Neural cell (in vitro differentiated cells): ENCODE measurements around the gene MLLT11. TPM values are rescaled to one million over a fixed set of nuclear protein-coding genes. Genes with fewer than 3 reads are reported as not detected.

Experiments
- H2AFZ ChIP-seq: fragments of 200-600, 300-800 bp; sonication (generic), shearing (Covaris generic); 2 replicates; pipeline ENCODE4 v1.6.0; 2014; ENCODE audit warnings: low read depth, mild to moderate bottlenecking, antibody characterized with exemption, low read length, moderate library complexity
- H3F3A ChIP-seq: fragments of 200-600 bp; shearing (Covaris generic); 2 replicates; pipeline ENCODE4 v1.6.1; 2016; ENCODE audit warnings: mild to moderate bottlenecking, moderate library complexity, mixed read lengths, antibody characterized with exemption, low read length; ENCODE audit not compliant: insufficient read depth, poor library complexity, severe bottlenecking
- H3K27ac ChIP-seq: fragments of 200-600, 300-800 bp; sonication (generic), shearing (Covaris generic); 2 replicates; pipeline ENCODE4 v1.5.1; 2014; ENCODE audit warnings: mild to moderate bottlenecking, low read length, moderate library complexity
- H3K27me3 ChIP-seq: fragments of 300-800, 200-600 bp; sonication (generic), shearing (Covaris generic); 2 replicates; pipeline ENCODE4 v1.6.0; 2014; ENCODE audit warnings: mild to moderate bottlenecking, low read depth, low read length, moderate library complexity; ENCODE audit not compliant: insufficient read depth
- H3K36me3 ChIP-seq: fragments of 300-800, 200-600 bp; sonication (generic), shearing (Covaris generic); 2 replicates; pipeline ENCODE4 v1.5.1; 2014; ENCODE audit warnings: mild to moderate bottlenecking, antibody characterized with exemption, low read length, moderate library complexity; ENCODE audit not compliant: insufficient read depth
- H3K4me2 ChIP-seq: fragments of 300-800, 200-600 bp; sonication (generic), shearing (Covaris generic); 2 replicates; pipeline ENCODE4 v1.6.0; 2014; ENCODE audit warnings: mild to moderate bottlenecking, low read length
- H3K4me3 ChIP-seq: fragments of 300-800, 200-600 bp; sonication (generic), shearing (Covaris generic); 2 replicates; pipeline ENCODE4 v1.5.1; 2014; ENCODE audit warnings: mild to moderate bottlenecking, low read length, moderate library complexity
- H3K79me2 ChIP-seq: fragments of 200-600 bp; shearing (Covaris generic); replicated peaks from 2 replicates; pipeline ENCODE4 v1.6.0; 2014; ENCODE audit warnings: mild to moderate bottlenecking, low read length, moderate library complexity; ENCODE audit not compliant: insufficient read depth
- H3K9ac ChIP-seq: fragments of 300-800, 200-600 bp; sonication (generic), shearing (Covaris generic); 2 replicates; pipeline ENCODE4 v1.6.1; 2016; ENCODE audit warnings: mild to moderate bottlenecking, low read length, mixed read lengths
- H3K9me2 ChIP-seq: fragments of 200-600 bp; shearing (Covaris generic); 2 replicates; pipeline ENCODE4 v1.6.1; 2016; ENCODE audit warnings: mild to moderate bottlenecking, low read length, mixed read lengths; ENCODE audit not compliant: insufficient read depth
- H3K9me3 ChIP-seq: fragments of 200-600, 300-800 bp; sonication (generic), shearing (Covaris generic); 2 replicates; pipeline ENCODE4 v1.6.1; 2016; ENCODE audit warnings: mild to moderate bottlenecking, mixed run types, low read length, moderate library complexity, mixed read lengths
- H4K20me1 ChIP-seq: fragments of 200-600 bp; shearing (Covaris generic); 2 replicates; pipeline ENCODE4 v1.6.1; 2016; ENCODE audit warnings: mild to moderate bottlenecking, mixed run types; ENCODE audit not compliant: insufficient read depth
- EP300 ChIP-seq: fragments of 450-650 bp; conservative IDR thresholded peaks from 2 replicates; pipeline ENCODE4 v1.6.1; 2014; ENCODE audit warnings: antibody characterized with exemption, mild to moderate bottlenecking, moderate library complexity; ENCODE audit not compliant: poor library complexity, severe bottlenecking
- EZH2 ChIP-seq: fragments of 200-600, 300-800 bp; shearing (Covaris generic), sonication (generic); IDR thresholded peaks from 2 replicates; pipeline ENCODE4 v1.6.1; 2014; ENCODE audit warnings: antibody characterized with exemption, low read length, borderline replicate concordance, mild to moderate bottlenecking; ENCODE audit not compliant: insufficient read depth, poor library complexity, severe bottlenecking
- MXI1 ChIP-seq: fragments of 450-650 bp; conservative IDR thresholded peaks from 2 replicates; pipeline ENCODE4 v1.6.1; 2014; ENCODE audit warnings: antibody characterized with exemption, mild to moderate bottlenecking; ENCODE audit not compliant: poor library complexity, severe bottlenecking
- POLR2AphosphoS5 ChIP-seq: IDR thresholded peaks from 2 replicates; pipeline ENCODE4 v1.6.1; 2012
- RAD21 ChIP-seq: fragments of 450-650 bp; conservative IDR thresholded peaks from 2 replicates; pipeline ENCODE4 v1.6.1; 2014; ENCODE audit warnings: antibody characterized with exemption, mild to moderate bottlenecking, moderate library complexity
- SMC3 ChIP-seq: fragments of 450-650 bp; conservative IDR thresholded peaks from 2 replicates; pipeline ENCODE4 v1.6.1; 2014; ENCODE audit warnings: antibody characterized with exemption, mild to moderate bottlenecking, moderate library complexity; ENCODE audit not compliant: poor library complexity
- TAF1 ChIP-seq: IDR thresholded peaks from 2 replicates; pipeline ENCODE4 v1.6.1; 2012; ENCODE audit warnings: low read depth
- polyA plus RNA-seq: library from polyadenylated mRNA; depleted of rRNA; stranded (reverse); fragments of >200 nt; gene quantifications from 2 replicates; pipeline ENCODE4 v1.2.3, GENCODE V29; 2014
- TF ChIP-seq, protein P1 (sequence below): IDR thresholded peaks from 2 replicates; pipeline ENCODE4 v1.6.1; 2012; ENCODE audit warnings: borderline replicate concordance
- TF ChIP-seq, protein P2 (sequence below): fragments of 450-650 bp; IDR thresholded peaks from 2 replicates; pipeline ENCODE4 v1.5.1; 2014; ENCODE audit warnings: antibody characterized with exemption, mild to moderate bottlenecking, moderate library complexity; ENCODE audit not compliant: poor library complexity, severe bottlenecking

The MLLT11 gene
- polyA plus RNA-seq, 1 donor from 2014 or later = 142 TPM

DNA sequence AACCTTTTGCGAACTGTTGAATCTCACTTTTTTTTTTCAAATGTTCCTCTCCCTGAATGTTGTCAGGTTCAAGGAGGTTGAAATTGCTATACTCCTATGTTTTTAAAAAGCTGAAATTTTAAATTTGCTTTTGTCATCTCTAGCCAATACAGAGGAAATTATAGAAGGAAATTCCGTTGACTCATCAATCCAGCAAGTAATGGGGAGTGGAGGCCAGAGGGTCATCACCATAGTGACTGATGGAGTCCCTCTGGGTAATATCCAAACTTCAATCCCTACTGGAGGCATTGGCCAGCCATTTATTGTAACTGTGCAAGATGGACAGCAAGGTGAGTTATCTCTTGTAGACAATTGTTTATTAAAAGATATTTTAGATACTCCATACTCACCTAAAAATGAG is 46.7 kb downstream of the MLLT11 start:
- Histone ChIP-seq H3K4me3 (no peak overlapping the region), H3K9me3 (no peaks in the 10 kb centered on the region), H3K9me2 (no peaks in the 10 kb centered on the region), H3K4me2 (no peak overlapping the region), H3K79me2 (no peaks in the 10 kb centered on the region), H3K36me3 (no peaks in the 10 kb centered on the region), H3K9ac (no peak overlapping the region), H3K27me3 (no peaks in the 10 kb centered on the region), H2AFZ (no peak overlapping the region), H3K27ac (no peak overlapping the region), H3F3A (no peaks in the 10 kb centered on the region), H4K20me1 (no peaks in the 10 kb centered on the region)
- TF ChIP-seq, protein P1, sequence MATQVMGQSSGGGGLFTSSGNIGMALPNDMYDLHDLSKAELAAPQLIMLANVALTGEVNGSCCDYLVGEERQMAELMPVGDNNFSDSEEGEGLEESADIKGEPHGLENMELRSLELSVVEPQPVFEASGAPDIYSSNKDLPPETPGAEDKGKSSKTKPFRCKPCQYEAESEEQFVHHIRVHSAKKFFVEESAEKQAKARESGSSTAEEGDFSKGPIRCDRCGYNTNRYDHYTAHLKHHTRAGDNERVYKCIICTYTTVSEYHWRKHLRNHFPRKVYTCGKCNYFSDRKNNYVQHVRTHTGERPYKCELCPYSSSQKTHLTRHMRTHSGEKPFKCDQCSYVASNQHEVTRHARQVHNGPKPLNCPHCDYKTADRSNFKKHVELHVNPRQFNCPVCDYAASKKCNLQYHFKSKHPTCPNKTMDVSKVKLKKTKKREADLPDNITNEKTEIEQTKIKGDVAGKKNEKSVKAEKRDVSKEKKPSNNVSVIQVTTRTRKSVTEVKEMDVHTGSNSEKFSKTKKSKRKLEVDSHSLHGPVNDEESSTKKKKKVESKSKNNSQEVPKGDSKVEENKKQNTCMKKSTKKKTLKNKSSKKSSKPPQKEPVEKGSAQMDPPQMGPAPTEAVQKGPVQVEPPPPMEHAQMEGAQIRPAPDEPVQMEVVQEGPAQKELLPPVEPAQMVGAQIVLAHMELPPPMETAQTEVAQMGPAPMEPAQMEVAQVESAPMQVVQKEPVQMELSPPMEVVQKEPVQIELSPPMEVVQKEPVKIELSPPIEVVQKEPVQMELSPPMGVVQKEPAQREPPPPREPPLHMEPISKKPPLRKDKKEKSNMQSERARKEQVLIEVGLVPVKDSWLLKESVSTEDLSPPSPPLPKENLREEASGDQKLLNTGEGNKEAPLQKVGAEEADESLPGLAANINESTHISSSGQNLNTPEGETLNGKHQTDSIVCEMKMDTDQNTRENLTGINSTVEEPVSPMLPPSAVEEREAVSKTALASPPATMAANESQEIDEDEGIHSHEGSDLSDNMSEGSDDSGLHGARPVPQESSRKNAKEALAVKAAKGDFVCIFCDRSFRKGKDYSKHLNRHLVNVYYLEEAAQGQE = no peak
- TF ChIP-seq EP300 (no peak), TAF1 (no peak), RAD21 (no peak), POLR2AphosphoS5 (no peak), EZH2 (no peak), SMC3 (no peak), MXI1 (no peak)
- TF ChIP-seq, protein P2, sequence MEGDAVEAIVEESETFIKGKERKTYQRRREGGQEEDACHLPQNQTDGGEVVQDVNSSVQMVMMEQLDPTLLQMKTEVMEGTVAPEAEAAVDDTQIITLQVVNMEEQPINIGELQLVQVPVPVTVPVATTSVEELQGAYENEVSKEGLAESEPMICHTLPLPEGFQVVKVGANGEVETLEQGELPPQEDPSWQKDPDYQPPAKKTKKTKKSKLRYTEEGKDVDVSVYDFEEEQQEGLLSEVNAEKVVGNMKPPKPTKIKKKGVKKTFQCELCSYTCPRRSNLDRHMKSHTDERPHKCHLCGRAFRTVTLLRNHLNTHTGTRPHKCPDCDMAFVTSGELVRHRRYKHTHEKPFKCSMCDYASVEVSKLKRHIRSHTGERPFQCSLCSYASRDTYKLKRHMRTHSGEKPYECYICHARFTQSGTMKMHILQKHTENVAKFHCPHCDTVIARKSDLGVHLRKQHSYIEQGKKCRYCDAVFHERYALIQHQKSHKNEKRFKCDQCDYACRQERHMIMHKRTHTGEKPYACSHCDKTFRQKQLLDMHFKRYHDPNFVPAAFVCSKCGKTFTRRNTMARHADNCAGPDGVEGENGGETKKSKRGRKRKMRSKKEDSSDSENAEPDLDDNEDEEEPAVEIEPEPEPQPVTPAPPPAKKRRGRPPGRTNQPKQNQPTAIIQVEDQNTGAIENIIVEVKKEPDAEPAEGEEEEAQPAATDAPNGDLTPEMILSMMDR = no peak

DNA sequence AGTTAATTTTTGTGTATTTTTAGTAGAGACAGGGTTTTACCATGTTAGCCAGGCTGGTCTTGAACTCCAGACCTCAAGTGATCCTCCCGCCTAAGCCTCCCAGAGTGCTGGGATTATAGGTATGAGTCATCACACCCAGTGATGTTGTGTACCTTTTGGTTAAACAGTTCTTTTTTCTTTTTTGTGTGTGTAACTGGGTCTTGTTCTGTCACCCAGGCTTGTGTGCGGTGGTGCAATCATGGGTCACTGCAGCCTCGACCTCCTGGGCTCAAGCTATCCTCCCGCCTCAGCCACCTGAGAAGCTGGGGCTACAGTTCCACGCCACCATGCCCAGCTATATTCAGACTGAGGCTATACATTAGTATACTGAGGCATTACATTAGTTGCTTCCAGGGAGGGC is 48.1 kb downstream of the MLLT11 start:
- TF ChIP-seq MXI1 (no peak), EP300 (no peak), EZH2 (no peak), POLR2AphosphoS5 (no peak), SMC3 (no peak), TAF1 (no peak), RAD21 (no peak)
- TF ChIP-seq, protein P2 = no peak
- TF ChIP-seq, protein P1 = no peak
- H3K27ac ChIP-seq = no peak overlapping the region
- no peak overlapping the region for H2AFZ ChIP-seq
- no peaks in the 10 kb centered on the region for H4K20me1 ChIP-seq
- H3K4me3 ChIP-seq = no peak overlapping the region
- H3K79me2 ChIP-seq = no peaks in the 10 kb centered on the region
- H3F3A ChIP-seq = no peaks in the 10 kb centered on the region
- no peaks in the 10 kb centered on the region for H3K9me2 ChIP-seq
- H3K36me3 ChIP-seq = no peaks in the 10 kb centered on the region
- no peaks in the 10 kb centered on the region for H3K9me3 ChIP-seq
- no peak overlapping the region for H3K4me2 ChIP-seq
- no peak overlapping the region for H3K9ac ChIP-seq
- H3K27me3 ChIP-seq = no peaks in the 10 kb centered on the region
